ENCODE results near the gene CSNK2A1.
"Not testable (repeated sequence)": the region's sequence is repeated elsewhere in the genome, so short reads cannot be mapped to it uniquely, and the experiment has no call there.

The CSNK2A1 gene

GRCh38 chr20:460180-460579 is 83.4 kb downstream of the CSNK2A1 start:
- Histone ChIP-seq H3K9ac (ENCODE audit: low read length) (no peak overlapping the region), H2AFZ (ENCODE audit: low read depth, low read length, severe bottlenecking) (no peak overlapping the region), H3K9me2 (replicated peaks; ENCODE audit: insufficient read depth, low read length) (no peaks in the 10 kb centered on the region), H3K27ac (ENCODE audit: low read depth, low read length) (no peak overlapping the region), H3K4me3 (ENCODE audit: insufficient read depth, low read length, poor library complexity, severe bottlenecking) (no peak overlapping the region), H3K36me3 (ENCODE audit: low read length) (no peaks in the 10 kb centered on the region), H3K4me2 (ENCODE audit: low read depth, low read length, poor library complexity, severe bottlenecking) (peak overlapping the region; percentile 62), H4K20me1 (ENCODE audit: low read depth, low read length) (peaks cover 12% of the 10 kb centered on the region), H3K79me2 (ENCODE audit: insufficient read depth, low read length) (peaks cover 40% of the 10 kb centered on the region; the same call in 1 of the 2 replicates), H3K27me3 (ENCODE audit: low read length) (no peaks in the 10 kb centered on the region), H3K9me3 (ENCODE audit: insufficient read depth, low read length) (no peaks in the 10 kb centered on the region), H3F3A (ENCODE audit: insufficient read depth) (no peaks in the 10 kb centered on the region)
- TF ChIP-seq EZH2phosphoT487 (conservative IDR thresholded peaks at IDR 0.05; ENCODE audit: low read length) (no peak), CTCF (IDR thresholded peaks at IDR 0.05; ENCODE audit: insufficient read depth, low read length, poor library complexity, severe bottlenecking) (no peak)

GRCh38 chr20:458776-459175 is 84.8 kb downstream of the CSNK2A1 start:
- Histone ChIP-seq H3K4me2 (ENCODE audit: low read depth, low read length, poor library complexity, severe bottlenecking) (no peak overlapping the region), H3K36me3 (ENCODE audit: low read length) (no peaks in the 10 kb centered on the region), H3K27me3 (ENCODE audit: low read length) (no peaks in the 10 kb centered on the region), H3K9ac (ENCODE audit: low read length) (no peak overlapping the region), H3K4me3 (ENCODE audit: insufficient read depth, low read length, poor library complexity, severe bottlenecking) (no peak overlapping the region), H4K20me1 (ENCODE audit: low read depth, low read length) (peaks cover 12% of the 10 kb centered on the region), H3K9me3 (ENCODE audit: insufficient read depth, low read length) (no peaks in the 10 kb centered on the region), H3F3A (ENCODE audit: insufficient read depth) (no peaks in the 10 kb centered on the region), H3K27ac (ENCODE audit: low read depth, low read length) (no peak overlapping the region), H3K79me2 (ENCODE audit: insufficient read depth, low read length) (peaks cover 46% of the 10 kb centered on the region; the same call in 1 of the 2 replicates), H2AFZ (ENCODE audit: low read depth, low read length, severe bottlenecking) (no peak overlapping the region), H3K9me2 (replicated peaks; ENCODE audit: insufficient read depth, low read length) (no peaks in the 10 kb centered on the region)
- TF ChIP-seq CTCF (IDR thresholded peaks at IDR 0.05; ENCODE audit: insufficient read depth, low read length, poor library complexity, severe bottlenecking) (no peak), EZH2phosphoT487 (conservative IDR thresholded peaks at IDR 0.05; ENCODE audit: low read length) (no peak)

DNA sequence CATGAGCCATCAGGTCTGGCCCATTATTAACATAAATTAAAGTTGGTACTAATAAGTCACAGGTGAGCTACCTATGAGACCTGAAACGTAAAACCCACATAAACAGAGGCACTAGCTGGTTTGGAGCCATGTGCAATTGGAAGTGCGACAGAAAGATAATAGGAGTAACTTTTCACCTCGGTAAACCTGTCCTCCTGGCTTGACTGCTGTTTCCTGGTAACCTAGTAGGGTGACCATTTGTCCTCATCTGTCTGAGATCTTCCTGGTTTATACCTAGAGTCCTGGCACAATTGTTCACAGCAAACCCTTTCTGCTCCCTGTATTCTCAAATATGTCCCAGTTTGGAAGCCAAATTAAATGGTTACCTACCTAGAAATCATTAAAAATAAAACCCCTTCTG is 88.6 kb downstream of the CSNK2A1 start:
- Histone ChIP-seq H3K79me2 (ENCODE audit: insufficient read depth, low read length) (peaks cover 39% of the 10 kb centered on the region; the same call in 1 of the 2 replicates), H3K9me2 (replicated peaks; ENCODE audit: insufficient read depth, low read length) (no peaks in the 10 kb centered on the region), H3K4me3 (ENCODE audit: insufficient read depth, low read length, poor library complexity, severe bottlenecking) (no peak overlapping the region), H2AFZ (ENCODE audit: low read depth, low read length, severe bottlenecking) (no peak overlapping the region), H3K36me3 (ENCODE audit: low read length) (no peaks in the 10 kb centered on the region), H3K27ac (ENCODE audit: low read depth, low read length) (no peak overlapping the region), H3K9ac (ENCODE audit: low read length) (no peak overlapping the region), H3K4me2 (ENCODE audit: low read depth, low read length, poor library complexity, severe bottlenecking) (no peak overlapping the region), H3K27me3 (ENCODE audit: low read length) (no peaks in the 10 kb centered on the region), H3F3A (ENCODE audit: insufficient read depth) (no peaks in the 10 kb centered on the region), H3K9me3 (ENCODE audit: insufficient read depth, low read length) (no peaks in the 10 kb centered on the region), H4K20me1 (ENCODE audit: low read depth, low read length) (no peaks in the 10 kb centered on the region; the same call in 1 of the 2 replicates)
- TF ChIP-seq CTCF (IDR thresholded peaks at IDR 0.05; ENCODE audit: insufficient read depth, low read length, poor library complexity, severe bottlenecking) = no peak

DNA sequence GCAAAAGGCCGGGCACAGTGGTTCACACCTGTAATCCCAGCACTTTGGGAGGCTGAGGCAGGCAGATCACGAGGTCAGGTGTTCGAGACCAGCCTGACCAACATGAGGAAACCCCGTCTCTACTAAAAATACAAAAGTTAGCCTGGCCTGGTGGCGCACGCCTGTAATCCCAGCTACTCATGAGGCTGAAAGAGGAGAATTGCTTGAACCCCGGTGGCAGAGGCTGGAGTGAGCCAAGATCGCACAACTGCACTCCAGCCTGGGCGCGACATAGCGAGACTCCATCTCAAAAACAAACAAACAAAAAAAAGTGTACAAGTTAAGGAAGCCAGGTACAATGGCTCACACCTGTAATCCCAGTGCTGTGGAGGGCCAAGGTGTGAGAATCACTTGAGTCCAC is 91.6 kb downstream of the CSNK2A1 start:
- H3K27me3 ChIP-seq (ENCODE audit: low read length); H3K27ac ChIP-seq (ENCODE audit: low read depth, low read length); H3K4me2 ChIP-seq (ENCODE audit: low read depth, low read length, poor library complexity, severe bottlenecking); H3K9ac ChIP-seq (ENCODE audit: low read length); H4K20me1 ChIP-seq (ENCODE audit: low read depth, low read length); H3F3A ChIP-seq (ENCODE audit: insufficient read depth); H3K36me3 ChIP-seq (ENCODE audit: low read length); H3K4me3 ChIP-seq (ENCODE audit: insufficient read depth, low read length, poor library complexity, severe bottlenecking); H3K9me3 ChIP-seq (ENCODE audit: insufficient read depth, low read length); H2AFZ ChIP-seq (ENCODE audit: low read depth, low read length, severe bottlenecking); H3K9me2 ChIP-seq (replicated peaks; ENCODE audit: insufficient read depth, low read length): not testable (repeated sequence)
- H3K79me2 ChIP-seq (ENCODE audit: insufficient read depth, low read length) = peaks cover 24% of the 10 kb centered on the region; the same call in 1 of the 2 replicates

All from SU-DHL-6 (cell line).